T-helper 1 cell treated with Interleukin-12 subunit alpha and Interleukin-12 subunit beta and Interleukin-4 antibody, amounts not matched to agents 30 ng/mL and 1 ng/mL, for 36 hours (primary cell): Measurements from ENCODE around the gene ZKSCAN1. TPM values are rescaled to one million over a fixed set of nuclear protein-coding genes. Genes with fewer than 3 reads are reported as not detected.

Source experiments
- intact Hi-C: fragments of 100-400 bp; cut with micrococcal nuclease; formaldehyde crosslinking; loops from one replicate; pipeline ENCODE4 v1.15.1; 2024
- total RNA-seq: library from RNA; stranded (reverse); gene quantifications from 2 replicates; pipeline ENCODE4 v1.2.3, GENCODE V29; 2022

Gene ZKSCAN1
- total RNA-seq, 1 donor from 2014 or later: 69.7 TPM

- intact Hi-C loops: no loop called here
Observed at GRCh38 chr7:100033526-100033925, 18.1 kb downstream of the ZKSCAN1 start.

GRCh38 chr7:100034871-100035510 is 19.6 kb downstream of the ZKSCAN1 start:
- intact Hi-C loops: no loop called here

GRCh38 chr7:100035876-100036275 is 20.5 kb downstream of the ZKSCAN1 start:
- intact Hi-C loops: no loop called here

GRCh38 chr7:100038326-100038725 is 22.9 kb downstream of the ZKSCAN1 start:
- intact Hi-C loops: no loop called here

- intact Hi-C loops: no loop called here
Observed at GRCh38 chr7:100040575-100040974, 25.2 kb downstream of the ZKSCAN1 start.

- intact Hi-C loops: no loop called here
Observed at GRCh38 chr7:100044718-100045117, 29.3 kb downstream of the ZKSCAN1 start.

- intact Hi-C loops: loop anchor here (1.0 to 2.0 kb wide), 6 partner anchors 33 to 380 kb away; partner anchors contain the start of genes AP4M1, MCM7, TRIM4 and ZCWPW1
Observed at GRCh38 chr7:100048680-100049079, 33.3 kb downstream of the ZKSCAN1 start.

- intact Hi-C loops: loop anchor here (1.0 to 2.0 kb wide), 6 partner anchors 32 to 379 kb away; partner anchors contain the start of genes AP4M1, MCM7, TRIM4 and ZCWPW1
Observed at GRCh38 chr7:100049441-100050291, 34.3 kb downstream of the ZKSCAN1 start, which contains the start of gene ZSCAN21. TSS of gene ZSCAN21 (plus strand) at chr7:100049774. CDS start at chr7:100057007, 7,233 bp downstream.

GRCh38 chr7:100051611-100052010 is 36.2 kb downstream of the ZKSCAN1 start:
- intact Hi-C loops: no loop called here

- intact Hi-C loops: loop anchor here (1.0 kb wide), 3 partner anchors 59 to 140 kb away; no protein-coding TSS in a partner anchor
Observed at GRCh38 chr7:100053215-100053614, 37.8 kb downstream of the ZKSCAN1 start.

GRCh38 chr7:100057006-100057405 is 41.6 kb downstream of the ZKSCAN1 start:
- intact Hi-C loops: no loop called here

- intact Hi-C loops: no loop called here
Observed at GRCh38 chr7:100059251-100059739, 43.9 kb downstream of the ZKSCAN1 start.

GRCh38 chr7:100061518-100062193 is 46.3 kb downstream of the ZKSCAN1 start:
- intact Hi-C loops: no loop called here

- intact Hi-C loops: no loop called here
Observed at GRCh38 chr7:100063376-100063775, 48.0 kb downstream of the ZKSCAN1 start.

GRCh38 chr7:100064162-100064561 is 48.8 kb downstream of the ZKSCAN1 start:
- intact Hi-C loops: no loop called here

- intact Hi-C loops: no loop called here
Observed at GRCh38 chr7:100065452-100066186, 50.2 kb downstream of the ZKSCAN1 start.

GRCh38 chr7:100066953-100067352 is 51.6 kb downstream of the ZKSCAN1 start:
- intact Hi-C loops: no loop called here

GRCh38 chr7:100069991-100070390 is 54.6 kb downstream of the ZKSCAN1 start:
- intact Hi-C loops: no loop called here

- intact Hi-C loops: no loop called here
Observed at GRCh38 chr7:100071018-100071723, 55.8 kb downstream of the ZKSCAN1 start.

GRCh38 chr7:100072462-100072861 is 57.1 kb downstream of the ZKSCAN1 start:
- intact Hi-C loops: no loop called here
